ENCODE measurements around the gene GSTP1.

GRCh38 chr11:67631853-67632174 lies 48.2 kb downstream of the GSTP1 start:
- TF ChIP-seq CTCF (IDR thresholded peaks at IDR 0.05) (no peak), POLR2AphosphoS5 (IDR thresholded peaks at IDR 0.05) (no peak), POLR2A (IDR thresholded peaks at IDR 0.05) (no peak), EP300 (IDR thresholded peaks at IDR 0.05) (no peak)

Measured in upper lobe of left lung (tissue), 4 donors.